ENCODE data around the gene LAMA5. TPM values are rescaled to one million over a fixed set of nuclear protein-coding genes. Genes with fewer than 3 reads are reported as not detected.

LAMA5 gene
- total RNA-seq, 3 donors from 2014 or later, result 16.6 to 114 (median 53.3) TPM

- no peak overlapping the region for H3K4me3 ChIP-seq
- TF ChIP-seq CTCF (IDR thresholded peaks at IDR 0.05) (no peak), POLR2A (IDR thresholded peaks at IDR 0.05) (no peak), POLR2AphosphoS5 (IDR thresholded peaks at IDR 0.05) (no peak)
- intact Hi-C loops (cut with DNase I; ENCODE audit: low total_unique reads), result no loop called here
- no peaks in the 10 kb centered on the region for H3K9me3 ChIP-seq
- H3K36me3 ChIP-seq, result no peaks in the 10 kb centered on the region
- DNase-seq (ENCODE audit: low spot score in 2 of 2), result no peak
- H3K27ac ChIP-seq, result no peak overlapping the region
- no peaks in the 10 kb centered on the region for H3K4me1 ChIP-seq
- no peaks in the 10 kb centered on the region for H3K27me3 ChIP-seq
These were observed 40.0 kb downstream of the LAMA5 start for GRCh38 chr20:62326959-62327725.

- Histone ChIP-seq H3K4me3 (no peak overlapping the region), H3K4me1 (no peaks in the 10 kb centered on the region), H3K36me3 (no peaks in the 10 kb centered on the region), H3K9me3 (no peaks in the 10 kb centered on the region), H3K27ac (no peak overlapping the region), H3K27me3 (no peaks in the 10 kb centered on the region)
- no peak for DNase-seq (ENCODE audit: low spot score in 2 of 2)
- intact Hi-C loops (cut with DNase I; ENCODE audit: low total_unique reads), result no loop called here
- TF ChIP-seq POLR2A (IDR thresholded peaks at IDR 0.05), result no peak
- no peak for TF ChIP-seq CTCF (IDR thresholded peaks at IDR 0.05)
- no peak for TF ChIP-seq POLR2AphosphoS5 (IDR thresholded peaks at IDR 0.05)
These were observed 40.6 kb downstream of the LAMA5 start for GRCh38 chr20:62326559-62326958.

GRCh38 chr20:62325172-62325905 lies 41.8 kb downstream of the LAMA5 start:
- H3K9me3 ChIP-seq, result no peaks in the 10 kb centered on the region
- no peak for TF ChIP-seq POLR2A (IDR thresholded peaks at IDR 0.05)
- TF ChIP-seq CTCF (IDR thresholded peaks at IDR 0.05), result no peak
- no peak for TF ChIP-seq POLR2AphosphoS5 (IDR thresholded peaks at IDR 0.05)
- H3K4me1 ChIP-seq, result no peaks in the 10 kb centered on the region
- no peak overlapping the region for H3K4me3 ChIP-seq
- no peak for DNase-seq (ENCODE audit: low spot score in 2 of 2)
- no peaks in the 10 kb centered on the region for H3K36me3 ChIP-seq
- intact Hi-C loops (cut with DNase I; ENCODE audit: low total_unique reads), result no loop called here
- no peak overlapping the region for H3K27ac ChIP-seq
- no peaks in the 10 kb centered on the region for H3K27me3 ChIP-seq

- Histone ChIP-seq H3K4me1 (no peaks in the 10 kb centered on the region), H3K27me3 (no peaks in the 10 kb centered on the region), H3K36me3 (no peaks in the 10 kb centered on the region), H3K4me3 (no peak overlapping the region), H3K9me3 (no peaks in the 10 kb centered on the region), H3K27ac (no peak overlapping the region)
- DNase-seq (ENCODE audit: low spot score in 2 of 2), result no peak
- intact Hi-C loops (cut with DNase I; ENCODE audit: low total_unique reads), result no loop called here
- TF ChIP-seq POLR2AphosphoS5 (IDR thresholded peaks at IDR 0.05) (no peak), POLR2A (IDR thresholded peaks at IDR 0.05) (no peak), CTCF (IDR thresholded peaks at IDR 0.05) (no peak)
These were observed 42.9 kb downstream of the LAMA5 start for GRCh38 chr20:62323980-62324906.

Measured in breast epithelium (tissue), 4 donors.